Endothelial cell of umbilical vein (primary cell): ENCODE measurements around the gene B4GALT5. TPM values are rescaled to one million over a fixed set of nuclear protein-coding genes. Genes with fewer than 3 reads are reported as not detected.

Experiments used
- BruUV-seq: library from RNA; stranded (reverse); fragments of 400-500 nt; replicated peaks from 2 replicates; lab custom pipeline; 2021; lab: Mats Ljungman, UMichigan
- CTCF ChIA-PET: fragments of 300-600, 350-600 bp; sonication (Branson Sonifier 250); formaldehyde crosslinking; loops from one replicate; lab custom pipeline; 2021; ENCODE audit warnings: antibody characterized with exemption, inconsistent platforms; lab: Charles Lee
- POLR2A ChIA-PET: fragments of 300-600, 350-600 bp; sonication (Branson Sonifier 250); formaldehyde crosslinking; loops from one replicate; lab custom pipeline; 2021; ENCODE audit warnings: antibody characterized with exemption, inconsistent platforms; lab: Charles Lee
- DNase-seq: peaks from one replicate; pipeline ENCODE4 v3.0.0-alpha.2; 2011; ENCODE audit warnings: low read depth, low spot score
- FAIRE-seq: peaks from 2 replicates; lab custom pipeline; 2011; peaks lifted over from hg19 to GRCh38; lab: Jason Lieb, UNC
- H2AFZ ChIP-seq: 2 replicates; pipeline ENCODE4 v1.6.0; 2012; ENCODE audit warnings: low read depth, low read length, control low read depth, inconsistent platforms
- H3K27ac ChIP-seq: 2 replicates; pipeline ENCODE4 v1.5.1; 2011; ENCODE audit warnings: low read depth, mild to moderate bottlenecking, control low read depth, low read length, moderate library complexity; ENCODE audit not compliant: insufficient read depth
- H3K27me3 ChIP-seq, 2 experiments: 2 replicates each; pipeline versions ENCODE4 v1.6.0 to v1.6.1; 2011; ENCODE audit warnings: low read length in 2 of 2, mixed read lengths in 1 of 2; ENCODE audit not compliant: control insufficient read depth in 2 of 2, insufficient read depth in 2 of 2
- H3K36me3 ChIP-seq, 2 experiments: 2 replicates in 1 of 2; 3 replicates in 1 of 2; pipeline ENCODE4 v1.5.1; 2011; ENCODE audit warnings: low read length in 2 of 2, mild to moderate bottlenecking in 1 of 2, moderate library complexity in 1 of 2; ENCODE audit not compliant: control insufficient read depth in 2 of 2, insufficient read depth in 2 of 2; ENCODE audit errors: extremely low read depth in 1 of 2
- H3K4me1 ChIP-seq: 3 replicates; pipeline ENCODE4 v1.5.1; 2011; ENCODE audit warnings: mild to moderate bottlenecking, low read length; ENCODE audit not compliant: control insufficient read depth, insufficient read depth; ENCODE audit errors: extremely low read depth
- H3K4me2 ChIP-seq: 2 replicates; pipeline ENCODE4 v1.6.1; 2011; ENCODE audit warnings: low read length, control low read depth, mixed read lengths; ENCODE audit not compliant: insufficient read depth
- H3K4me3 ChIP-seq, 3 experiments: fragments of 200-600 bp in 1 of 3; sonication (generic), shearing (Covaris generic) in 1 of 3; replicated peaks in 1 of 3; 2 replicates each; pipeline ENCODE4 v1.5.1; 2011 to 2016; ENCODE audit warnings: control low read depth in 3 of 3, low read length in 3 of 3, mild to moderate bottlenecking in 2 of 3, inconsistent platforms in 1 of 3, low read depth in 1 of 3, moderate library complexity in 1 of 3; ENCODE audit not compliant: insufficient read depth in 1 of 3
- H3K79me2 ChIP-seq: 2 replicates; pipeline ENCODE4 v1.6.0; 2012; ENCODE audit warnings: low read length, inconsistent platforms; ENCODE audit not compliant: control insufficient read depth, insufficient read depth
- H3K9ac ChIP-seq: replicated peaks from 2 replicates; pipeline ENCODE3; 2011; ENCODE audit warnings: low read length, control low read depth; ENCODE audit not compliant: insufficient read depth; ENCODE audit errors: extremely low read depth
- H3K9me1 ChIP-seq: replicated peaks from 3 replicates; pipeline ENCODE4 v1.6.0; 2011; ENCODE audit warnings: mild to moderate bottlenecking, low read length; ENCODE audit not compliant: control insufficient read depth, insufficient read depth; ENCODE audit errors: extremely low read depth
- H3K9me3 ChIP-seq: replicated peaks from 2 replicates; pipeline ENCODE4 v1.5.1; 2012; ENCODE audit warnings: low read length, inconsistent platforms; ENCODE audit not compliant: control insufficient read depth, insufficient read depth
- H4K20me1 ChIP-seq: replicated peaks from 2 replicates; pipeline ENCODE3; 2011; ENCODE audit warnings: mild to moderate bottlenecking, low read length; ENCODE audit not compliant: control insufficient read depth, insufficient read depth; ENCODE audit errors: extremely low read depth
- EZH2 ChIP-seq: IDR thresholded peaks from 2 replicates; pipeline ENCODE4 v1.6.1; 2012; ENCODE audit warnings: borderline replicate concordance, low read depth, mild to moderate bottlenecking, moderate library complexity, low read length, inconsistent platforms; ENCODE audit not compliant: severe bottlenecking
- FOS ChIP-seq: IDR thresholded peaks from 2 replicates; pipeline ENCODE4 v1.6.1; 2011; ENCODE audit warnings: mild to moderate bottlenecking, low read length, moderate library complexity, borderline replicate concordance; ENCODE audit not compliant: insufficient read depth
- GATA2 ChIP-seq: IDR thresholded peaks from 2 replicates; pipeline ENCODE4 v1.7.0; 2011; ENCODE audit warnings: low read depth, mild to moderate bottlenecking, moderate library complexity, mixed read lengths, low read length; ENCODE audit not compliant: insufficient read length, insufficient read depth
- JUN ChIP-seq: IDR thresholded peaks from 2 replicates; pipeline ENCODE4 v1.6.1; 2011; ENCODE audit warnings: borderline replicate concordance, low read depth; ENCODE audit not compliant: insufficient read length, insufficient read depth
- MYC ChIP-seq: IDR thresholded peaks from one replicate; pipeline ENCODE4 v1.6.1; 2011; ENCODE audit warnings: mild to moderate bottlenecking, low read depth, low read length
- POLR2A ChIP-seq: IDR thresholded peaks from 2 replicates; pipeline ENCODE4 v1.6.1; 2012; ENCODE audit warnings: low read depth, mild to moderate bottlenecking, control low read depth, low read length
- POLR2AphosphoS5 ChIP-seq: IDR thresholded peaks from 2 replicates; pipeline ENCODE4 v1.6.1; 2012; ENCODE audit warnings: low read depth, mild to moderate bottlenecking, control low read depth, low read length, moderate library complexity; ENCODE audit not compliant: insufficient read depth
- dilution Hi-C: fragments of 300-500 bp; cut with MboI; formaldehyde crosslinking; loops from one replicate; pipeline ENCODE4 v1.15.0; 2019; ENCODE audit warnings: low sequenced_read_pairs; ENCODE audit not compliant: extremely low pct_ligation_motif_present
- intact Hi-C: fragments of 100-400 bp; cut with micrococcal nuclease; formaldehyde crosslinking; loops from one replicate; pipeline ENCODE4 v1.10.0; 2022
- polyA plus RNA-seq, 4 experiments: library from polyadenylated mRNA; depleted of rRNA in 3 of 4; stranded (reverse) in 3 of 4; unstranded in 1 of 4; fragments of >200 nt; gene quantifications; 2 replicates each; pipeline versions ENCODE4 v1.2.1 to v1.2.3, GENCODE V29; 2011 to 2012; ENCODE audit warnings: missing spikeins in 1 of 4
- total RNA-seq: library from RNA; stranded (reverse); gene quantifications from 2 replicates; pipeline ENCODE4 v1.2.3, GENCODE V29; 2021
- TF ChIP-seq, protein P1 (sequence below), 2 donors: IDR thresholded peaks; 1 replicate in 1 of 2; 2 replicates in 1 of 2; pipeline ENCODE4 v1.5.1; 2011; ENCODE audit warnings: low read length in 2 of 2, mild to moderate bottlenecking in 2 of 2, moderate library complexity in 2 of 2, control low read depth in 1 of 2, inconsistent platforms in 1 of 2, low read depth in 1 of 2; ENCODE audit not compliant: insufficient read depth in 1 of 2; ENCODE audit errors: extremely low read depth in 1 of 2
- TF ChIP-seq, protein P2 (sequence below): IDR thresholded peaks from 2 replicates; pipeline ENCODE4 v1.6.1; 2011; ENCODE audit not compliant: insufficient read depth, insufficient read length

Gene B4GALT5
- total and polyA plus RNA-seq, 2 donors (not counting 3 experiments of a cell fraction or from before 2014, with no cell fraction given): 54.4 to 70.1 TPM

DNA sequence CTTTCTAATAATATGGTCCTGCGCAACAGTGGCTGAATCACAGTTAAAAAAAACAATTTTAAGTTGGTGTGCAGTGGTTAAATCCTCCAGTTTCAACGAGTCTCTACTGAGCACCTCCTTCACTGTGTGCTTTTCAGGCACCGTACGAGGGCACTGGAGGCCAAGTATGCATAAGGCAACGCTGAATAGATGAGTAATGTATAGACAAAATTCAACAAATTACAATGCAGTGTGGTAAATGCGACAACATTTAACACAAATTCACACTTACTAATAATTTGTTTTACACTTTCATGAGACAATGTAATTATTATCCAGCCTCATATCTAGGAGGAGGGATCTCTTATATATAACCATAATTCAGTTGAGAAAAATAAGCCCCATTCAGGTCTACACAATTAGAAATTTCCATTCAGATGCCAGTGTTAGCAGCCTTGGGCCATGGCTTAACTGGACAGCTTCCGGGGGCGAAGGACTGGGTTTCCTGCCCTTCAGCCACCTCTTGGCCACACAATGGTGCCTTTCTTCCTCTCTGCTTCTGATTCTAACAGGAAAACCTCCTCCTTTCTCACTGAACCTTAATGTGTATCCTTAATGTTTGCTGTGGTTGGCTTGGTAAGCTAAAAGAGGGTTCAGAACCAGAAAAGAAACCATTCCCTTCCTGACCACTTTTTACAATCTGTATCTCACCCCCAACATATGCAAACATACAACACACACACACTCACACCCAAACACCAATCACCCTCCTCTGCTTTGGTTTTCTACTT, 51.9 kb downstream of the B4GALT5 start:
- Histone ChIP-seq H3K9me3 (no peaks in the 10 kb centered on the region), H3K79me2 (peaks cover 97% of the 10 kb centered on the region), H3K27me3 (no peaks in the 10 kb centered on the region), H3K4me1 (peaks cover 19% of the 10 kb centered on the region), H3K4me3 (no peak overlapping the region), H3K36me3 (no peaks in the 10 kb centered on the region), H4K20me1 (peaks cover 27% of the 10 kb centered on the region), H2AFZ (no peak overlapping the region), H3K27ac (no peak overlapping the region), H3K4me2 (peak overlapping the region; percentile 9), H3K9me1 (no peaks in the 10 kb centered on the region), H3K9ac (no peak overlapping the region)
- dilution Hi-C loops (loop anchor here (25.0 kb wide), 1 partner anchor 176 kb away; no protein-coding TSS in a partner anchor), intact Hi-C loops (loop anchor here (1.0 to 5.0 kb wide), 2 partner anchors 24 to 51 kb away; partner anchors contain the start of gene B4GALT5)
- POLR2A ChIA-PET: no interaction called here
- DNase-seq (peak; percentile 52), FAIRE-seq (peak; percentile 35)
- TF ChIP-seq GATA2 (no peak), EZH2 (no peak), JUN (no peak), FOS (no peak), POLR2AphosphoS5 (no peak), MYC (no peak), POLR2A (no peak)
- TF ChIP-seq, protein P1, sequence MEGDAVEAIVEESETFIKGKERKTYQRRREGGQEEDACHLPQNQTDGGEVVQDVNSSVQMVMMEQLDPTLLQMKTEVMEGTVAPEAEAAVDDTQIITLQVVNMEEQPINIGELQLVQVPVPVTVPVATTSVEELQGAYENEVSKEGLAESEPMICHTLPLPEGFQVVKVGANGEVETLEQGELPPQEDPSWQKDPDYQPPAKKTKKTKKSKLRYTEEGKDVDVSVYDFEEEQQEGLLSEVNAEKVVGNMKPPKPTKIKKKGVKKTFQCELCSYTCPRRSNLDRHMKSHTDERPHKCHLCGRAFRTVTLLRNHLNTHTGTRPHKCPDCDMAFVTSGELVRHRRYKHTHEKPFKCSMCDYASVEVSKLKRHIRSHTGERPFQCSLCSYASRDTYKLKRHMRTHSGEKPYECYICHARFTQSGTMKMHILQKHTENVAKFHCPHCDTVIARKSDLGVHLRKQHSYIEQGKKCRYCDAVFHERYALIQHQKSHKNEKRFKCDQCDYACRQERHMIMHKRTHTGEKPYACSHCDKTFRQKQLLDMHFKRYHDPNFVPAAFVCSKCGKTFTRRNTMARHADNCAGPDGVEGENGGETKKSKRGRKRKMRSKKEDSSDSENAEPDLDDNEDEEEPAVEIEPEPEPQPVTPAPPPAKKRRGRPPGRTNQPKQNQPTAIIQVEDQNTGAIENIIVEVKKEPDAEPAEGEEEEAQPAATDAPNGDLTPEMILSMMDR (IDR thresholded peaks at IDR 0.05; ENCODE audit: extremely low read depth in 1 of 2, insufficient read depth in 1 of 2, low read depth in 1 of 2, low read length in 2 of 2): no peak
- TF ChIP-seq, protein P2, sequence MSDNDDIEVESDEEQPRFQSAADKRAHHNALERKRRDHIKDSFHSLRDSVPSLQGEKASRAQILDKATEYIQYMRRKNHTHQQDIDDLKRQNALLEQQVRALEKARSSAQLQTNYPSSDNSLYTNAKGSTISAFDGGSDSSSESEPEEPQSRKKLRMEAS: no peak
- BruUV-seq: no TSS peak
- CTCF ChIA-PET: interaction anchor here (1.0 to 4.4 kb wide), 7 partner anchors 10 to 184 kb away, joined by 3 to 16 read pairs (median 3); partner anchors contain the start of gene SLC9A8
